ENCODE results near the gene CLCNKA.

Gene CLCNKA

DNA sequence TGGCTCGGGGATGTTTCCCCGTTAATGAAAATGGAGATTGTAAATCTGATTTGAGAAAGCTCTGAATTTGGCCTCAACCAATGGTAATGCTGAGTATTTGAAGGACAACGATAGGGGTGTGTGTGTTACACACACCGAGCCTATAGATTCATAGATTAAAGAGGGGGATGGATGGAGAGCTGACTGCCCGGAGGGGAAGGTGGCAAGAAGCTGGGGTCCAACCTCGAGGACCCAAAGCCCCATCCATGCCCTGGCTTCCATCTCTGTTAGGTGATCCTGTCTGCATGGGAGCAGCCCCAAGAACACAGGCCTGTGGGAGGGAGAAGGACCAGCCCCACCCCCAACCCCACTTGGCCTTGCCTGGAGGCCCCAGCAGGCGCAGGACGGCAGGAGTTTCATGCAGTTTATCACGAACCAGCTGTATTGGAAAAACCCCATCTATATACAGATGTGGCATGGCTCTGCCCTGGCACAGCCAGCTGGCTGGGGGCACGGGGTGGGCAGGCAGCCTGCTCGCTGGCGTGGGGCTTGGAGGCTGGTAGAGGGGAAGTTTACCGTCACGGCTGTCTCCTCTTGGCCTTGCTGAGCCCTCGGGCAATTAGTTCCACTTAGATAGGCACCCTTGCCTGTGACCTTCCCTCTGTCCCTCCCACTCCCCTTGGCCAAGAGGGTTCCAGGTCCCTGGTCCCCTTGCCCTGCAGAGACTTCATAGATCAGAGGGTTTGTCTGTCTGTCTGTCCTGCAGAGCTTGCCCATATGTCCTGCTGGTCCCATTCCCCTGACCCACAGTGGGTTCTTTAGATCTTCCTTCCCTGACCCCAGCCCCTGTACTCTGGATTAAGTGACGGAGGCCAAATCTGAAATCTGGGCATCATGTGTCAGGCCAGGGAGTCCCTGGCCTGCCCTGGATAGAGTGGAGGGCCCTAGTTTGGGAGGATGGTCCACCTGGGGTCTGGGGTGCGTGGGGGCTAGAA lies 7.0 kb upstream of the CLCNKA start:
- no peak for DNase-seq (ENCODE audit: insufficient read length, low spot score)
- no peak for FAIRE-seq
- TF ChIP-seq, protein P1, sequence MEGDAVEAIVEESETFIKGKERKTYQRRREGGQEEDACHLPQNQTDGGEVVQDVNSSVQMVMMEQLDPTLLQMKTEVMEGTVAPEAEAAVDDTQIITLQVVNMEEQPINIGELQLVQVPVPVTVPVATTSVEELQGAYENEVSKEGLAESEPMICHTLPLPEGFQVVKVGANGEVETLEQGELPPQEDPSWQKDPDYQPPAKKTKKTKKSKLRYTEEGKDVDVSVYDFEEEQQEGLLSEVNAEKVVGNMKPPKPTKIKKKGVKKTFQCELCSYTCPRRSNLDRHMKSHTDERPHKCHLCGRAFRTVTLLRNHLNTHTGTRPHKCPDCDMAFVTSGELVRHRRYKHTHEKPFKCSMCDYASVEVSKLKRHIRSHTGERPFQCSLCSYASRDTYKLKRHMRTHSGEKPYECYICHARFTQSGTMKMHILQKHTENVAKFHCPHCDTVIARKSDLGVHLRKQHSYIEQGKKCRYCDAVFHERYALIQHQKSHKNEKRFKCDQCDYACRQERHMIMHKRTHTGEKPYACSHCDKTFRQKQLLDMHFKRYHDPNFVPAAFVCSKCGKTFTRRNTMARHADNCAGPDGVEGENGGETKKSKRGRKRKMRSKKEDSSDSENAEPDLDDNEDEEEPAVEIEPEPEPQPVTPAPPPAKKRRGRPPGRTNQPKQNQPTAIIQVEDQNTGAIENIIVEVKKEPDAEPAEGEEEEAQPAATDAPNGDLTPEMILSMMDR (IDR thresholded peaks at IDR 0.05; ENCODE audit: insufficient read depth, missing control alignments), result no peak

DNA sequence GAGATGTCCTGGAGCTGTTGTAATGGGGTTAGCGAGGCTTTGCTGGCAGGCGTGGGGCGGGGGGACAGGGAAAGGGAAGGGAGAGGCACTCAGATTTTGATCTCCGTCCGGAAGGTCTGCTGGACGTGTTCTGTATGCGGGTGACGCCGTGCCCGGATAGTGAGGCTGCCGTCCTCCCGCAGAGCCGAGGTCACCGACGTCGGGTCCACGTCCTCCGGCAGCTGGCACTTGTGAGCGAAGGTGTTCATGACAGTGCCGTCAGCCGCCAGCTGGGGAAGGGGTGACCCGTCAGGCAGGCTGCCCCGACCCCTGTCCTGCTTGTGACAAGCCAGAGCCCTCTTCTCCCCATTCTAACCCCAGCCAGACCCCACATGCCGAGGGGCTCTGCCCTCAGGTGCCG lies 6.3 kb upstream of the CLCNKA start:
- no peak for FAIRE-seq
- TF ChIP-seq, protein P1 (IDR thresholded peaks at IDR 0.05; ENCODE audit: insufficient read depth, missing control alignments), result no peak
- no peak for DNase-seq (ENCODE audit: insufficient read length, low spot score)

DNA sequence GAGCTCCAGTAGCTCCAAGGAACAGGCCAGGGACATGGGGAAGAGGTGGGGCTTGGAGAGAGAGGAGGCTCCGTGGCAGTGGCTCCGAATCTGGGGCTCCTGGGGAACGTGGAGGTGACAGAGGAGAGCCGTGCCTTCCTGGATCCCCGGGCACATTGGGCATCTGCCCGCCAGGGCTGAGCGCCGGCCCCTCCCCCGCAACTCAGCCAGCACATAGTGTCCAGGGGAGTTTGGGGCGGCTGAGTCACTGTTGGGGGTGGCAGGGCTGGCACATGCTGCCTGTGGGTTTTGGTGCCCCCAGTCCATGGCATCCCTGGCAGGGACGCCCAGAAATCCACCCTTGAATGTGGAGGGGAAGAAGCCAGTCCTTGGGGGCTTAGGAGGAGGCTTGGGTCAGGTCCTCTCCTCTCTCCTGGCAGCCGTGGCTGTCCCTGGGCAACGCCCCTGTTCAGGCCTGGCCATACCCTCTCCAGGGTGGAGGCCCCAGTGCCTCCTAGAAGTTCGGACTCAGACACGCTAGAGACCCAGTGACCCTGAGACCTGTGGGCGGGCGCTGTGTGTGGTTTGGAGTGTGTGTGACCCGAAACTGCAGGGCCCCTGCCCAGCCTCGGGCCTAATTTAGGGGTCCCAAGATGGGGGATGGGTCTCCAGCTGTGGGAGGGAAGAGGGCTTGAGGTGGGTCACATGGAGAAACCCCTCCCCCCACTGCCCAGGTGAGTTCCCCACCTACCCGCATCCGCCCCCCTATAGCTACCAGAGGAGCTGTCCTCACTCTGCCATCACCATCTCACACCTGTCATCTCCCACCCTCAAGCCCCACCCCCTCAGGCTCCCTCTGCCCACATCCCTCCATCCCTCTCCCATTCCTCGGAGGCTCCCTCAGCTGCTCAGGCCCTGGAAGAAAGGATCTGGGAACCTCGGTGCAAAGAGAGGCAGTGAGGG lies 5.6 kb upstream of the CLCNKA start:
- DNase-seq (ENCODE audit: insufficient read length, low spot score), result no peak

DNA sequence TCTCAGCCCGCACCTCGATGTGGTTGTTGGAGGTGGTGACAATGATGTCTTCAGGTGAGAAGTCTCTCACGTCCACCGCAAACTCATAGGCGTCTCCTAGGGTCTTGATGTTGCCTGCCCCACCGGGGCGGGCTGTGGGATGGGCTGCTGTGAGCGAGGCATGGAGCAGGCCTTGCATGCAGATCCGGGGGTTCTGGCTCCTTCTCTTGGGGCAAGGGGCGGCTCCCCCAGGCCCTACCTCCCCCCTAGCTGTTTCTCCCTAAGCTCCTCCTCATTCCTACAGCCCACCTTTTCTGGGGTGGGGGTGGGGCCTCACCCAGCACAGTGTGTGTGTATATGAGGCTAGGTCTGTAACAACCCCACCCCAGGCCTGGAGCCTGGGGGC lies 4.8 kb upstream of the CLCNKA start:
- FAIRE-seq (no peak), DNase-seq (ENCODE audit: insufficient read length, low spot score) (no peak)
- TF ChIP-seq, protein P1 (IDR thresholded peaks at IDR 0.05; ENCODE audit: insufficient read depth, missing control alignments), result no peak

More for the DNA sequence above, 5.6 kb upstream of the CLCNKA start:
- no peak for FAIRE-seq
- TF ChIP-seq, protein P1 (IDR thresholded peaks at IDR 0.05; ENCODE audit: insufficient read depth, missing control alignments), result no peak

DNA sequence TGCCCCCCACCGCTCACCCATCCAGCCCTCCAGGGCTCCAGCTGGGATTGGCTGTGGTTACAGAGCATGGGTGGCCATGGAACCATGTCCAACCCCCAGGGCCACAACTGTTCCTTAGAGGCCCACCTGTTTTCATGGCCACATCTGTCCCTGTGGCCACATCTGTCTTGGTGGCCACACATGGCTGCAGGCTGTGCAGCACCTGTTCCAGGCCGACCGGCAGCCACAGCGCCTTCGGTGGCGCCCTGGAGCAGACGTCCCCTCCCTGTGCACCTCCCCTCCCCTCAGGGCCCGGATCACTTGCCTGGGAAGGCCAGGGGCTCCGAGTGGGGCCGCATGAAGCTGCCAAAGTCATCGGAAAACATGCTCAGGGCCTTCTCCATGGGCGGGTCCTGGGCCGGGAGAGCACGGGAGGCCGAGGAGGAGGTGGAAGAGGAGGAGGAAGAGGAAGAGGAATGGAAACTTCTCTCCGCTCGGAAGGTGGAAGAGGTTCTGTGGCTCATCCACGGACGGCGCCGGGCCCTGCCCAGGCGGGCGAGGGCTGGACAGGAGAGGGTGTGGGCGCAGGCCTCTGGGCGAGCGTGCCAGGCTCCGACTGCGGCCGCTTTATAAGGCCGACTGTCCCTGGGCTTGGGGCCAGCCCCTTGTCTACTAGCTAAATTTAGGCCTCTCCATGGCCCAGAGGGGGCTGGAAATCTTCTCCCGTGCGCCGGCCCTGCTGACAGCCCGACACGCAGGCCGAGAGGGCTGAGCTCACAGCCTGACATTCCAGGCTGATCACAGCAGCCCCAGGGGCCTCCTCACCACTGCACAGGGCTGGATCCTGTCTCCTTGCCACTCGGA lies 4.2 kb upstream of the CLCNKA start, which contains the start of gene HSPB7:
HSPB7 (minus strand) TSS at position 583 of the 843 bp plus-strand sequence; CDS start at position 503, 80 bp downstream.
- TF ChIP-seq, protein P1 (IDR thresholded peaks at IDR 0.05; ENCODE audit: insufficient read depth, missing control alignments), result no peak
- no peak for DNase-seq (ENCODE audit: insufficient read length, low spot score)
- no peak for FAIRE-seq

DNA sequence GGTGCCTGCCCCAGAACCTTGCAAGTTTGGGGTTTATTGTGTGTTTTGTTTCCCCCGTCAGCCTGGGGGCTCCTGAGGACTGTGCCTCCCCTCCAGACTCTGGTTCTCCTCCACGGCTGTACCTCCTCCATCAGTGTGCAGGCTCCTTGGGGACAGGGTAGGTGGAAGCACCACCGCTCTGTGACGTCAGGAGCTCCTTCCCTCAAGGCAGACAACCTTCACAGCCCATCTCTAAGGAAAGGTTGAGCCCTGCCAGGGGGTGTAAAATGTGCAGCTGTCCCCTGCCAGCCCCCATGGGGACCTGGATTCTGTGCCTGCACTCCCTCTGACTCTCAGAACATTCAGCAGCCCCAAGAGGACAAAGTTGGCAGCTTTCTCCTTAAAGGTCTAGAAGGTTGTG lies 3.5 kb upstream of the CLCNKA start:
- no peak for FAIRE-seq

More for the DNA sequence above, 3.5 kb upstream of the CLCNKA start:
- TF ChIP-seq, protein P1 (IDR thresholded peaks at IDR 0.05; ENCODE audit: insufficient read depth, missing control alignments), result no peak
- DNase-seq (ENCODE audit: insufficient read length, low spot score), result no peak
